ENCODE measurements around the gene DLG1. TPM values are rescaled to one million over a fixed set of nuclear protein-coding genes. Genes with fewer than 3 reads are reported as not detected.
A peak's percentile ranks its signal among the peaks of the same experiment; 100 is the strongest.

DLG1 gene
- total RNA-seq, 1 donor from 2014 or later, result 157 TPM

GRCh38 chr3:197023998-197024651 lies 274.3 kb downstream of the DLG1 start:
- H3K36me3 Mint-ChIP-seq (ENCODE audit: low read depth), result no peaks in the 10 kb centered on the region
- H3K27ac Mint-ChIP-seq (ENCODE audit: unreplicated experiment), result no peak overlapping the region
- no peak overlapping the region for H3K4me3 Mint-ChIP-seq (ENCODE audit: unreplicated experiment)
- no peaks in the 10 kb centered on the region for H3K9me3 Mint-ChIP-seq (ENCODE audit: low read depth)
- no peak for DNase-seq (ENCODE audit: low spot score)
- no peak for TF ChIP-seq CTCF (IDR thresholded peaks at IDR 0.05)
- H3K4me1 Mint-ChIP-seq (ENCODE audit: low read depth), result peaks cover 16% of the 10 kb centered on the region
- peaks cover 19% of the 10 kb centered on the region for H3K27me3 Mint-ChIP-seq (ENCODE audit: low read depth)

- Mint-ChIP-seq H3K27ac (ENCODE audit: unreplicated experiment) (no peak overlapping the region), H3K4me3 (ENCODE audit: unreplicated experiment) (peak overlapping the region; percentile 2), H3K36me3 (ENCODE audit: low read depth) (no peaks in the 10 kb centered on the region), H3K27me3 (ENCODE audit: low read depth) (peaks cover 24% of the 10 kb centered on the region), H3K9me3 (ENCODE audit: low read depth) (no peaks in the 10 kb centered on the region), H3K4me1 (ENCODE audit: low read depth) (peaks cover 15% of the 10 kb centered on the region)
- TF ChIP-seq CTCF (IDR thresholded peaks at IDR 0.05), result no peak
- no peak for DNase-seq (ENCODE audit: low spot score)
These were observed 275.0 kb downstream of the DLG1 start for GRCh38 chr3:197023241-197023997.

- no peak overlapping the region for H3K27ac Mint-ChIP-seq (ENCODE audit: unreplicated experiment)
- H3K4me1 Mint-ChIP-seq (ENCODE audit: low read depth), result peaks cover 15% of the 10 kb centered on the region
- peaks cover 24% of the 10 kb centered on the region for H3K27me3 Mint-ChIP-seq (ENCODE audit: low read depth)
- no peaks in the 10 kb centered on the region for H3K9me3 Mint-ChIP-seq (ENCODE audit: low read depth)
- no peak overlapping the region for H3K4me3 Mint-ChIP-seq (ENCODE audit: unreplicated experiment)
- DNase-seq (ENCODE audit: low spot score), result no peak
- no peak for TF ChIP-seq CTCF (IDR thresholded peaks at IDR 0.05)
- H3K36me3 Mint-ChIP-seq (ENCODE audit: low read depth), result no peaks in the 10 kb centered on the region
These were observed 275.8 kb downstream of the DLG1 start for GRCh38 chr3:197022405-197023231.

- no peak overlapping the region for H3K4me3 Mint-ChIP-seq (ENCODE audit: unreplicated experiment)
- no peak overlapping the region for H3K27ac Mint-ChIP-seq (ENCODE audit: unreplicated experiment)
- DNase-seq (ENCODE audit: low spot score), result no peak
- H3K27me3 Mint-ChIP-seq (ENCODE audit: low read depth), result peaks cover 24% of the 10 kb centered on the region
- H3K9me3 Mint-ChIP-seq (ENCODE audit: low read depth), result no peaks in the 10 kb centered on the region
- peaks cover 15% of the 10 kb centered on the region for H3K4me1 Mint-ChIP-seq (ENCODE audit: low read depth)
- TF ChIP-seq CTCF (IDR thresholded peaks at IDR 0.05), result no peak
- no peaks in the 10 kb centered on the region for H3K36me3 Mint-ChIP-seq (ENCODE audit: low read depth)
These were observed 276.5 kb downstream of the DLG1 start for GRCh38 chr3:197021729-197022404.

All from chondrocyte (in vitro differentiated cells).